HG02623 (cell line): ENCODE data around the gene MGST3.
"Not testable (repeated sequence)": the region's sequence is repeated elsewhere in the genome, so short reads cannot be mapped to it uniquely, and the experiment has no call there.

Source experiments
- ATAC-seq: cut with Tn5 transposase; IDR thresholded peaks from one replicate; pipeline ENCODE4 v1.9.1; 2021; ENCODE audit warnings: moderate library complexity; ENCODE audit not compliant: unreplicated experiment

Gene MGST3

GRCh38 chr1:165628147-165628822, 2.7 kb upstream of the MGST3 start:
- no peak for ATAC-seq

- no peak for ATAC-seq
Measured at GRCh38 chr1:165629151-165629550, 1.9 kb upstream of the MGST3 start.

- peak; percentile 2 for ATAC-seq
Measured at GRCh38 chr1:165629848-165630628, 996 bp upstream of the MGST3 start.

- ATAC-seq: peak; percentile 24
Measured at GRCh38 chr1:165631342-165632151, 513 bp downstream of the MGST3 start.

- no peak for ATAC-seq
Measured at GRCh38 chr1:165632152-165632469, 1.1 kb downstream of the MGST3 start.

- ATAC-seq: no peak
Measured at GRCh38 chr1:165632491-165632890, 1.5 kb downstream of the MGST3 start.

- ATAC-seq: no peak
Measured at GRCh38 chr1:165633614-165634013, 2.6 kb downstream of the MGST3 start.

- no peak for ATAC-seq
Measured at GRCh38 chr1:165634154-165634921, 3.3 kb downstream of the MGST3 start.

- ATAC-seq: no peak
Measured at GRCh38 chr1:165635329-165635728, 4.3 kb downstream of the MGST3 start.

- no peak for ATAC-seq
Measured at GRCh38 chr1:165635823-165636222, 4.8 kb downstream of the MGST3 start.

GRCh38 chr1:165637427-165637826, 6.4 kb downstream of the MGST3 start:
- ATAC-seq: no peak

GRCh38 chr1:165638211-165638610, 7.2 kb downstream of the MGST3 start:
- not testable (repeated sequence) for ATAC-seq

GRCh38 chr1:165639821-165640623, 9.0 kb downstream of the MGST3 start:
- ATAC-seq: no peak

- ATAC-seq: no peak
Measured at GRCh38 chr1:165641231-165641987, 10.4 kb downstream of the MGST3 start.

- ATAC-seq: no peak
Measured at GRCh38 chr1:165644064-165644735, 13.2 kb downstream of the MGST3 start.

GRCh38 chr1:165645654-165646366, 14.8 kb downstream of the MGST3 start:
- no peak for ATAC-seq

- ATAC-seq: no peak
Measured at GRCh38 chr1:165647517-165647916, 16.5 kb downstream of the MGST3 start.

- no peak for ATAC-seq
Measured at GRCh38 chr1:165647970-165648369, 16.9 kb downstream of the MGST3 start.
